ENCODE results near the gene ASMT.

DNA sequence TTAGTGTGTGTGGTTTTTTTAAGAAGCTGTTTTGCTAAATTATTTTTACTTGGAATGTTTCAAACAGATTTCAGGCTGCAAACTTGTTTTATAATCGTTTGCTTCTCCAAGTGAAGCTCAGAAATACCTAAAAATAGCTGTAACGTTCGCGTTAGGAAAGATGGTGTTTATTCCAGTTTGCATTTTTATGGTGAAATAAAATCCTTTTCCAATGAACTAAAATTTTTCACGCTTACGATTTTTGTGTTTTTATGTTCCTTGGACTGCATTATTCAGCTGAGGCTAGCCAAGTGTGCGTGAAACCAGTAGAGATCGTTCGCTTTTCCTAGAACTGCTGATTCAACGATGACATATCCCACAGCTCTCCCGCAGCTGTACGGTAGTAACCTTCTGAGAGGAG, 12.6 kb upstream of the ASMT start:
- TF ChIP-seq, protein P1, sequence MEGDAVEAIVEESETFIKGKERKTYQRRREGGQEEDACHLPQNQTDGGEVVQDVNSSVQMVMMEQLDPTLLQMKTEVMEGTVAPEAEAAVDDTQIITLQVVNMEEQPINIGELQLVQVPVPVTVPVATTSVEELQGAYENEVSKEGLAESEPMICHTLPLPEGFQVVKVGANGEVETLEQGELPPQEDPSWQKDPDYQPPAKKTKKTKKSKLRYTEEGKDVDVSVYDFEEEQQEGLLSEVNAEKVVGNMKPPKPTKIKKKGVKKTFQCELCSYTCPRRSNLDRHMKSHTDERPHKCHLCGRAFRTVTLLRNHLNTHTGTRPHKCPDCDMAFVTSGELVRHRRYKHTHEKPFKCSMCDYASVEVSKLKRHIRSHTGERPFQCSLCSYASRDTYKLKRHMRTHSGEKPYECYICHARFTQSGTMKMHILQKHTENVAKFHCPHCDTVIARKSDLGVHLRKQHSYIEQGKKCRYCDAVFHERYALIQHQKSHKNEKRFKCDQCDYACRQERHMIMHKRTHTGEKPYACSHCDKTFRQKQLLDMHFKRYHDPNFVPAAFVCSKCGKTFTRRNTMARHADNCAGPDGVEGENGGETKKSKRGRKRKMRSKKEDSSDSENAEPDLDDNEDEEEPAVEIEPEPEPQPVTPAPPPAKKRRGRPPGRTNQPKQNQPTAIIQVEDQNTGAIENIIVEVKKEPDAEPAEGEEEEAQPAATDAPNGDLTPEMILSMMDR (IDR thresholded peaks at IDR 0.05; ENCODE audit: low read length), result no peak
- TF ChIP-seq EZH2 (IDR thresholded peaks at IDR 0.05; ENCODE audit: borderline replicate concordance, low read length), result no peak
